ENCODE data around the gene UCP1. TPM values are rescaled to one million over a fixed set of nuclear protein-coding genes. Genes with fewer than 3 reads are reported as not detected.

The UCP1 gene
- not detected in 2 replicates for polyA plus RNA-seq (2014; cell fraction: cytosol; rRNA removed)
- not detected in 2 replicates for polyA plus RNA-seq (2014; cell fraction: nucleus; rRNA removed)

DNA sequence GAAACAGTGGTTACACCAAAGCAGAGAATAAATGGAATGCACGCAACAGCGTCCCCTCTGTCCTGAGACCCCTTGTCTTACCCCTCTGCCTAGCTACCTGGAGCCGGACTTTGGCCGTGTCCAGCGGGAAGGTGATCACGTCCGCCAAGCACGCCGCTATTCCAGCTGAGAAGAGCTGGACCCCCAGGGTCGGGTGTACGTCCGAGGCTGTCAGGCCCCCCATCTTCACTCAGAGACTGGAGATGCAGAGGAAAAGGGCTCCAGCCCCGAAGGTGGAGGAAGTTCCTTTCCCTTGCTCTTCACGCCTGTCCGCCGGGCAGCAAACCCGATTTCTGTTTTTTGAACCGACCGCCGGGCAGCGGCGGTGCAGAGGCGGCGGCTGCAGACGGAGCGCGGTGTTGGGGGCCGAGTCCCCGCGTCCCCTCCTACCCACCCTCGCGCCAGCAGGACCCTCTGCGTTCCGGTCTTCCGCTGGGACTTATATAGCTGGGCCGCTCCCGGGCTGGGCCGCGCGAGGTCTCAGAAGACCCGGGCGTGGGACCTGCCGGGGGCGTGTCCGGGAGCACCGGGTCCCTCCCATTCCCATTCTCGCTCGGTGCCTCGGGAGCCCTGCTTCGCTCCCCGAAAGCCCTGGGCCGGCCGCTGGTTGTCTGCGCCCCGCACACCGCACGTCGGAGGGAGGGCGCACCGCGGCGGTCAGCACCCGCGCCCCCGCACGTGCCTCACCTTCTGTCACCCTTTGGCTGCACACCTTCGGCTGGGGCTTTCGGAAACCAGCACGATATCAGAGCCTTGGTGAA lies at the start of gene UCP1:
Gene UCP1 (minus strand): TSS at position 455 of the 800 bp plus-strand sequence. CDS start 232 bp downstream, at position 223.
- DNase-seq (ENCODE audit: low spot score), result no peak

GRCh38 chr4:140617499-140618248 lies 48.9 kb upstream of the UCP1 start:
- DNase-seq (ENCODE audit: low spot score), result no peak

GRCh38 chr4:140615451-140615850 lies 46.7 kb upstream of the UCP1 start:
- no peak for DNase-seq (ENCODE audit: low spot score)

DNA sequence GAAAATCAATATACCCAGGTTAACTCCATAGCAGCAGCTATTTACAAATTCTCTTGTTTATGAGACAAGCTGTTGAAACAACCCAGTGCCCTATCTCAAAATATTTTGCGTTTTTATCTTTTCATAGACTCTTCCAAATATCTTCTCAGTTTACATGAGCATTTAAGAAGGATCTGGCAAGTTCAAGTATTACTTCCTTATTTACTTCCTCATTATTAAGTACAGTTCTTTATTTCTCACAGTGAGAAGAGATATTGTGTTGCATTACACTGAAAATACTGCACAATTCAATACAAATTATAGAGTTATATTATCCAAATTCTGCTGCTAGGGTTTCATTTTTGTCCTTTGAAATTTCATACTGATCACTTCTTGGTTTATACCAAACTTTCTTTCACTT lies 43.6 kb upstream of the UCP1 start:
- DNase-seq (ENCODE audit: low spot score), result no peak

- no peak for DNase-seq (ENCODE audit: low spot score)
Measured at GRCh38 chr4:140611854-140612253, 43.1 kb upstream of the UCP1 start.

- DNase-seq (ENCODE audit: low spot score), result peak; percentile 61
Measured at GRCh38 chr4:140609548-140610425, 41.0 kb upstream of the UCP1 start.

DNA sequence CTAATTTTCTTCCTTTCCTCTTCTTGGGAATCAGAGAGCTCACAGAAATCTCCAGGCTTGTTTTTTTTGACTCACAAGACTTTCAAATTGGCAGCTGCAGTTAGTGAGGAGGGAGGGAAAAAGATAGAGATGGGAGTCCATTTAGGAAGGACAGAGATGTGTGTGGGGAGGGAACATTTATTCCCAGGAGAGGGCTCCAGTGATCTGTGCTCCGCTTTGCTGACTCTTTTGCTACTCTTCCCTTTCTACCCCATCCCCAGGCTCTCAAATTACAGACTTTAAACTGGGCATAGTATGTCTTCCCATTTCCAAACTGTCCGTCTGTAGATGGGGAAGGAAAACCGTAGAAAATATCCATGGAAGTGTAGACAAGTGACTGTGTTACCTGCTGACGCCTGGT lies 39.1 kb upstream of the UCP1 start:
- no peak for DNase-seq (ENCODE audit: low spot score)

GRCh38 chr4:140604544-140604943 lies 35.8 kb upstream of the UCP1 start:
- no peak for DNase-seq (ENCODE audit: low spot score)

DNA sequence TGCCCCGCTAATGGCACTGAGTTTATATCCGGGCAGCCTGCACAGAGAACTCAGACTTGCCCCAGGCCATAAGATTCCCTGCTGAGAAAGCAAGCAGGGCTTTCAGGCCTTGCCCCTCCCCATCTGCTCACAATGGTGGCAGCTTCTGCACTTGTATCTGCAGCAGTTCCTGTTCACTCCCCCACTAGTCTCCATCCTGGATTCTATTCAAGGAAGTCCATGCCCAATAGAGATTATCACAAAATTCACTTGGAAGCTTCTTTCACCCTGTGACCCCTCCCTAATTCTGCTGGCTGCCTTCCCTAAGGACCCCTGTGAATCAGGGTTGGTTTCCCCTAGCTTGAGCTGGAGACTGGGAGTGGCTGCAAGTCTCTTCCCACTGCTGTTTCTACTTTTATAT lies 34.5 kb upstream of the UCP1 start:
- no peak for DNase-seq (ENCODE audit: low spot score)

- DNase-seq (ENCODE audit: low spot score), result no peak
Measured at GRCh38 chr4:140602714-140603113, 34.0 kb upstream of the UCP1 start.

- no peak for DNase-seq (ENCODE audit: low spot score)
Measured at GRCh38 chr4:140600408-140600807, 31.6 kb upstream of the UCP1 start.

- DNase-seq (ENCODE audit: low spot score), result no peak
Measured at GRCh38 chr4:140595065-140595464, 26.3 kb upstream of the UCP1 start.

DNA sequence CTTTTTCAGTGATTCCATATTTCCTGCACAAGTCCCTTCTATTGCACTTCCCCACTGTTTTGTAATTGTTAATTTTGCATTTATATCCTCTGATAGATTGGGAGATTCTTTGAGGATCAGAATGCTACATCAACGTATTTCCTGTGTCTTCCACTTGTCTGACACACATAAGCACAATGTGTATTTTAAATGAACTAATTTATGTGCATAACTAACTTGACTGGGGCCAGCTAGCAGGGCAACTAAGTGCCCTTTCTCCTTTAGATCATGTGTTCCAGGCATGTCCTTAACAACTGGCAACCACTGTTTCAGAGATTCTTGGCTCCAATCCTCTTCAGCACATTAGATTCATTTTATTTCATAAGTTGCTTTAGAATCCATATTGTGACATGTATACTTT lies 15.7 kb upstream of the UCP1 start:
- DNase-seq (ENCODE audit: low spot score), result no peak

- no peak for DNase-seq (ENCODE audit: low spot score)
Measured at GRCh38 chr4:140581078-140581477, 12.3 kb upstream of the UCP1 start.

DNA sequence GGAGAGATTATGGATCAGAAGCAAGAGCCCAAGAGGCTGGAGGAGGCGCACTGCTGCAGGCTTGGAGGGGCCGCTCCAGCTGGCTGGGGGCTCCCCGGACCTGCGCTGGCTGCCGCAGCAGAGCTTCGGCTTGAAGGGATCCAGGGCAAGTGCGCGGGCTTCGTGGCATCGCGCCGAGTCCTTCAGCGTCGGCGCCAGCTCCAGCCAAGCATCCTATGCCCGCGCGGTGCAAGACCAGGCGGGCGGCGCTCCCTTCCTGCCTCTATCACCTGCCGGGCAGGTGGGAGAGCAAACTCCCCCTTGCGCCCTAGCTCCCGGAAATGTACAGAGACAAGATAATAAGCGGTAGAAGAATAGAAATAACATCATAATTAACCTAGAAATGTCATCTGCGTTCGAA lies 10.5 kb upstream of the UCP1 start:
- no peak for DNase-seq (ENCODE audit: low spot score)

DNA sequence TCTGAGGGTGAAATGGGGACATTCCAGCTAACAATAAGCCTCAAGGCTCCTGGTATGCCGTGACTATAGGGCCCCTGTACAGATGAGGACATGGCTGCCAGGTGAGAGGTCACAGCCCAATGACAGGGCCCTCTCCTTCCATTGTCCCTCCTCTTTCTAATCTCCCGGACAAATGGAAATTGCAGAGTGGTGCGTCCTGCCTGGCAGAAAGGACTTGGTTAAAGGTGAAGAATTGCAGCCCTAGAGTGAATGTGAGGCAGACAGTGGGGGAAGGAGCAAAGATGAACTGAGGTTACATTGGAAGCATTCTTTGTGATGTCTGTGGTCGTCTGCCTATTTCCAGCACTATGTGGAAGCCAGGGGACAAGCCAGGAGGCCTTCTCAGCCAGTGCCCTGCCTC lies 6.7 kb upstream of the UCP1 start:
- no peak for DNase-seq (ENCODE audit: low spot score)

DNA sequence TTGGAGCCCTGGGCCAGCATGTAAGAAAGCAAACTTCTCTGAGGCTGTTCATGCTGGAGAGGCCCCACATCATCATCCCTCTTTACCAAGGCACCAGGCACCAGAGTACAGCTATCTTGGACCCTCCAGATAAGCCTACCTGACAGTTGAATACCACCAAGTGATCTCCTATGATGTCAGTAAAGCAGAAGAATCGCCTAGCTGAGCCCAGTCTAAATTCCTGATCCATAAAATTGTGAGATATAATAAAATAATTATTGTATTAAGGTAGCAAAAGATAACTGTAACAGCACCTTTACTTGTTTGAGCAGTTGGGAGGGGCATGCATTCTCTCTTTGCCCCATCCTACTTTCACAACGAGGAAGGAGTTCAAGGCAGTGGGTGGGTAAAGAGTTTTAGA lies 2.9 kb upstream of the UCP1 start:
- no peak for DNase-seq (ENCODE audit: low spot score)

DNA sequence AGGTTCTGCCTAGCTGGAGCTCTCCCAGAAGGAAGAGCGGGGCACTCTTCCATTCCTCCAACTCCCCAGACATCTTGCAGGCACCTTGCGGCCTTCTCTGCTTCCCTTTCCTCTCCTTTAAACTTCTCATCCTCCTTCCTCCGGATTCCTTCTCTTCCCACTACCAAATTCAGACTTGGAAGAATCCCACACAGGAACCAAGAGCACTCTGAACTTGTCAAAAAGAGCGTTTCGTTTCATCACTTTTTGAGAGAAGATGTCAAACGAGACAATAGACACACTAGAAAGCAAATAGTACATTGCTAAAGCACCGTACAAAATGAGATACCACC lies 512 bp upstream of the UCP1 start:
- no peak for DNase-seq (ENCODE audit: low spot score)

- no peak for DNase-seq (ENCODE audit: low spot score)
Measured at GRCh38 chr4:140559696-140560095, 9.1 kb downstream of the UCP1 start.

DNA sequence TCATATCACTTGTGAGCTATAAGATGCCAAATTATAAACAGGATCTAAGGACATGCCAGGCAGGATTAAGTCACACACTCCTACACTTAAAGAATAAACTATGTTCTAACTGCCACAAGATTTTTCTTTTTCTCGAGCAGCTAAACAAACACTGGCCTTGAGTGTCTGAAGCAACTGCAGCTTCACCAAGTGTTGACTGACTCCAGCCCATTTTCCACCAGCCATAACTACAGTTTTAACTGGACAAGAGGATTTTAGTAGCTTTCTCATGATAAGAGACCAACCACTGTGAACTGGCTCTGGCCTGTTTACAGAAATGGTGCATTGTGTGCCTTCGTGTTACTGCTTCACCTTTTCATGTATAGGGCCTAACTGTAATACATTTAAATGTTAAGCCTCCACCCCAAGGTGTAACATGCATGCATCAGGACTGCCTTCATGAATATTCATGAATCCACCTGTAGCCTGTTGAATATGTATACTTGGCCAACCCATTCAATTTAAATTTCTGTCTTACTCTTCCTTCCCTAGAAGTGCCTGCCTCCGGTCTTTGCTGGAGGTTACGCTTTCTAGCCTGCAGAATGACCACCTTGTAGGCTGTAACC lies 10.8 kb downstream of the UCP1 start:
- DNase-seq (ENCODE audit: low spot score), result no peak

DNA sequence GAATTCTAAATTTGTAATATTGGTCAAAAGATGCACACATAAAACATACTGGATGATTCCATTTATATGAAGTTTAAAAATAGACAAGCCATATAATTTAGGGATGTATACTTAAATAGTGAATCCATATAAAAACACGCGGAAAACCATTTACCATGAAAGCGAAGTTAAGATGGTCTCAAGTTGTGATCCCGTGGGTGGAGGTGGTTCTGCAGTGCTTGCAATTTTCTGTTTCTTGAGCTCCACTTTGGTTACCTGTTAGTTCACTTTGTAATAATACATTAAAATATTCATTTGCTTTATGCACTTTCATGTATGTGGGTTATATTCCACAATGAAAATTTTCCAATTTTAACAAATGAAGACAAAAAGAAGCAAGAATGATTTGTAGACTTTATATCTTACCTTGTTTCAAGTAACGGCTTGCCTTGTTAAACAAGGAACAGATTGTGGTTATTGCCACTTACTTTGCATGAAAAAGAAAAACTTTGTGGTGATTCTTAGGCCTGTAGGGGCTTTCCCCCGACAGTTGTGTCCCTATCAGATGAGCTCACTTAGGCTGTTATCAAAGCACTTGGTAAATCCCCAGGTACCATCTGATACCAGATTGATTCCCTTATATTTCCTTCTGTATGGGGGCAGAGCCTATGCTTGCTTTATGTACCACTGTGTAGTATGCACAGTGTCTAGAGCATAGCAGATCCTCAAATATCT lies 12.2 kb downstream of the UCP1 start:
- no peak for DNase-seq (ENCODE audit: low spot score)

Measured in SK-N-DZ (cell line).